Activated effector memory CD4-positive, alpha-beta T cell treated with anti-CD3 and anti-CD28 coated beads, Interleukin-2, amount 50 U/mL, for 16 hours (primary cell): ENCODE results near the gene DSC2.

Source experiments
- DNase-seq: peaks from one replicate; pipeline ENCODE4 v3.0.0-alpha.2; 2020

Gene DSC2

DNA sequence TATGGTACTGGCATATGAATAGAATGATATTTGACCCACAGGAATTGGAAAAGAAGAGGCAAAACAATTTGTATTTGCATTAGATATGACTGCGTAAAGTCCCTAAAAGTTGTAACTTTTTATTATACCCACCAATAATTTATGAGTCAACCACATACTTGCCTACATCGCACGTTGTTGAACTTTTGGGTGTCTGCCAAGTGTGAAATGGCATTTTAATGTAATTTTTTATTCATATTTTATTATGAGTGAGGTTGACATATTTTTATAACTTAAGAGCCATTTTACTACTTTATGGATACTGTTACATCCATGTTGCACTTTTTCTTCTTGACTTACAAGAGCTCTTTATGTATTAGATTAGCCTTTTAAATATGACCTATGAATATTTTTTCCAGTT is 4.6 kb downstream of the DSC2 start:
- DNase-seq, result no peak

DNA sequence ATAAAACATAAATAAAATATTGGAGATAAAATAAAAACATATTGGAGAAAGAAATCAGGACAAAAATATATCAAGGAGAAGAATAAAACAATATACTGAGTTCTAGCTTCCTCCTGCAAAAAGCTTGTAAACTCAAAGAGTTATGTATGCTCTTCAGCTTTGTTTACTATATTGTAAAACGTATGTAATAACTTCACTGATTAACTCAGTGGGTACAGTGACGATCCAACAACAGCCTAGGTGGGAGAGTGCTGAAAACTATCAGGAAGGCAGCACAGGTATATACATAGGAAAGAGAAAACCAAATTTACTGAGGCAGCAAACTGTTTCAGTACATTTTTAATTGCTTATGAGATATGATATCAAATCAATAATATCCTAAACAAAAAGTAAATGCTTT is 8.3 kb downstream of the DSC2 start:
- no peak for DNase-seq

DNA sequence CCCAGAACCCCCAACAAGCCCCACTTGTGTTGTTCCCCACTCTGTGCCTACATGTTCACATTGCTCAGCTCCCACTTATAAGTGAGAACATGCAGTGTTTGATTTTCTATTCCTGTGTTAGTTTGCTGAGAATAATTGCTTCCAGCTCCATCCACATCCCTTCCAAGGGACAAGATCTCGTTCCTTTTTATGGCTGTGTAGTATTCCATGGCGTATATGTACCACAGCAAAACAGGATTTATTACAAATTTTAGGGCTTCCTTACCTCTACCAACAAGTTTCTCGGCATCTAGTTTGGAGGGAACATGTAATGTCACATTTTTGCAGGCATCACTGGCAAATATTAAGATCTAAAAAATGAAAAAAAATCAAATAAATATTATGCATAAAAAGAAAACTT is 8.9 kb downstream of the DSC2 start:
- DNase-seq, result no peak

DNA sequence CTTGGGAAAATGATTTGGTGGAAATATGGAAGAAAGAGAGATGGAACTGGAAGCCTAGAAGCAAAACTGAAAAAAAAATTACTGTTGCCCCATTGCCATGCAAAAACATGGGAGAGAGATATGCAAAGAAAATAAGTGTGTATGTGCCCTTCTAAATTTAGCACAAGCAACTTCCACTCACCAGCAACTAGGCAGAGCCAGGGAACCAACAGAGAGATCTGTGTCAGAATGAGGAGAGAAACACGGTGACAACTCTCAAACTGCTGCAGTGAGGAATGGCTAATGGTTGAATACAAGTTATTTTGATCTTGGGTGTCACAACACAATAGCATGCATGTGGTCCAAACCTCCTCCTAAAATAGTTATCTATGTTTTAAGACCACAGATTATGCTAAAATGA is 10.9 kb downstream of the DSC2 start:
- DNase-seq, result no peak

DNA sequence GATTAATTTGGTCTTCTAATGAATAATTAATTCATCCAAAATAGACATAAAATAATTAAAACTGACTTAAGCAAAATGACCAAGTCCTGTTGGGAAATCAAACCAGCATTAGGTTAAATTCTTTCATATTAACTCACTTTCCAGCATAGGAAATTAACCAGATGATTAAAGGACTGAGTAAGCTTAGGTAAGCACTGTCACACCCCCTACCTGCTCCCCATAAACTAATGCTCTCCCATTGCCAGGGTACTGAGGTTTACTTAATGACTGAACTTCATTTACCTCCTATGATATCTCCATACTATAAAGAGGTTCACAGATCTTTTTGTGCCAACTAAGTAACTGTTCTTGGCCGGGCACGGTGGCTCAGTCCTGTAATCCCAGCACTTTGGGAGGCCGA is 13.7 kb downstream of the DSC2 start:
- DNase-seq, result no peak

DNA sequence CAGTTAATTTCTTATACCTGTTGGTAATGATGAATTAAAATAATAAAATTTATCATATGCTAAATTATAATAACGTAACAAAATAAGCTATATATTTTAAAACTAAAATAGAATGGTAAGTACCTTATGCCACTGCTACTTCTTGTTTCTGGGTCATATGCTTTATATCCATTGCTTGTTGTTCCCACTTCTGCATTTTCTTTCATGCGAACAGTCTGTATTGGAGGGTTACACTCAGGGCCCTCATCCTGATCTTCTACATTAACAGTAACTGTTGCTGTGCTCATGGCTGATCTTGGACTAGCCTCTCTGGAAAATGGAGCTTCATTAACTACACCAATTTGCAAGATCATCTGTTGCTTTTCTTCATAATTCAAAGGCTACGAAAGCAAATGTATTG is 22.2 kb downstream of the DSC2 start:
- no peak for DNase-seq

DNA sequence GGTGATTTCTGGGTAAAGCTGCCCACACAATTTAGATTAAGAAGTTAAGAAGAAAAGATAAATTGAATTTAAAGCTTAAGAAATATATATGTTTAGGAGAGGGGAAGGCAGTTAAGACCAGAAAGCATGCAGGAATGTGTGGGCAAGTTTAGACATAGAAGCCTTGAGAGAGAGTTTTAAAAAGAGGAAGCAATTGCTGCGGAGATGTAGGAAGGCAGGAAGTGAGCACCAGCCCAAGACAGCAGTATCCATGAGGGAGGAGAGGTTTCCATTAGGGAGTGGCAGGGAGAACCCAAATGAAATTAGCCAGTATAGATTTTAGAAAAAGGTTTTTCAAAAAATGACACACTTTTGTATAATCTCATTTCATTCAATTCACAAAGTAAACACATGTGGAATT is 24.3 kb downstream of the DSC2 start:
- no peak for DNase-seq

DNA sequence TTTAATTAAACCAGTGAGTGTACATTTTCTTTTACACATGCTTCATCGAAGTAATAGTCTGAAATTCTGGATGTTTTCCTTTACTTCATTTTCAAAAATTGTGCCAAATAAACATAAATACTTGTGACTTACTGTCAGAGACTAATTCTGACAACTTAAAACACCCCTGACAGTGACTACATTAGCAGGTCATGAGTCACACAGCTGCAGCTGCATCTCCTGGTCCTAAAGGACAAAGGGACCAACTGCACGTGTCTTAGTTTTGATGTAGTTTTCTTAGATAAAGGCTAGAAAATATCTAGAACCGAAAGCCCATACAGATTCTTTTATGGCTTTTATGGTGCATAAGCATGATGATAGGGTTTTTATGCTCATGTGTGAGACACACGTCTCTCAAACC is 30.0 kb downstream of the DSC2 start:
- no peak for DNase-seq

DNA sequence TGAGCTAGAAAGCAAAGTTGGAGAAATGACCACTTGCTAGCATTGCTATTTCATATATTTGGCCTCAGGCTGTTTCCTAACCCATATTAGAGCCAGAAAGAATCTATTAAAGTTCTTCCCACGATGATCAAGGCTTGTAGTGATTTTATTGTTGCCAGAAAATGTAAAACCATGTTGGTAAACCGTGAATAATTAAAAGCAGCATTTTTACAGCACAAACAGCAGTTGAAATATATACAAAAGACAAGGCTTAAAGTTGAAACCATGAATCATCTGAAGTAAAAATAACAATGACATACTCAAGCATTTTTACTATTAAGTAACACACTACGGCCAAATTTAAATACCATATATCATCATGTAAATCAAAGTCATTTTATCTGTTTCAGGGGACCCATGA is 32.0 kb downstream of the DSC2 start:
- no peak for DNase-seq

DNA sequence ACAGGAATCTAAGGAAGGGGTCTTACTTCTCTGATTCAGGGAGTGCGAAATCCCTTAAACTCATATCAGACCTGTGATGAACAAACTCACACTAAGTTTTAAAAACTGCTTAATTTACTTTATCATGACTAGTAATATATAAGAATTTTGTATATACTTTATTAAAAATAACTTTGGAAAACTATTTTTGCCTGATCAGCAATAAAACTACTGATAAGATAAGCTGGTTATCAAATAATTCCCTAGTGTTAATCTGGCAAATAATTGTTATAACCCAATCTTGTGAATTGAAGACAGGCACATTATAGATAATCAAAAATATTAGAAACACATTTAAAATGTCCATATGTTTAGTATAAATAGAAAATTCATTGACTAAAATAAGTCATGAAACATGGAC is 36.0 kb downstream of the DSC2 start:
- DNase-seq, result no peak

DNA sequence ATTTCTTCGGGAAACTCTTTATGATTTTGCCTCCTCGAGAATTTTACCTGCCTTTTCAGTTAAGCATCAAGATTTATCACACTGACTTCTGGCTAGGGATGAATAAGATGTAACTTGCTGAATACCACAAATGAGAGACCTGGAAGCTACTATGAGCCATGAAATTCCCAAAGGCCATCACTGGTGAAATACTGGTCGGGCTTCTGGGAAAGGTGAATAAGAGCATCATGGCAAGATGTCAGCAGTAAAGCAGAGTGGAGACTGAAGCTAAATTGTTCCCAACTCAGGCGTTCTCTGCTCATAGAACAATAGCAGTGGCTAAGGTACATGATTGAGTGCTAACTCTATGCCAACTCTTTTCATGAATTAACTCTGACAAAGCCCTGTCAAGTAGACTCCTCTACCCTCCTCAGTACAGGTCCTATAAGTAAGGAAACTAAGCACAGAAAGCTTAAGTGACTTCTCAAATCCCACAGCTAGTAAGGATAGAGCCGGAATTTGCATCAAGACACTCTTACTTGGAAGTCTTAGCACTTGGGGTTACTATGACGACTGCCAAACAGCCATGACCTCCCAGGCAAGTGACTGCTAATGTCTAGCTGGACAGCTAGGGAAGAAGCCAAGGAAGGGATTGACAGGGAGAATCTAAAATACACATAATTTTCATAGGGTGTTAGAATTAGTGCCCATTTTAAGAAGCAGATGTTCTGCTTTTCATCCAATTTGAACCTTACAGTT is 37.0 kb downstream of the DSC2 start:
- DNase-seq, result no peak

DNA sequence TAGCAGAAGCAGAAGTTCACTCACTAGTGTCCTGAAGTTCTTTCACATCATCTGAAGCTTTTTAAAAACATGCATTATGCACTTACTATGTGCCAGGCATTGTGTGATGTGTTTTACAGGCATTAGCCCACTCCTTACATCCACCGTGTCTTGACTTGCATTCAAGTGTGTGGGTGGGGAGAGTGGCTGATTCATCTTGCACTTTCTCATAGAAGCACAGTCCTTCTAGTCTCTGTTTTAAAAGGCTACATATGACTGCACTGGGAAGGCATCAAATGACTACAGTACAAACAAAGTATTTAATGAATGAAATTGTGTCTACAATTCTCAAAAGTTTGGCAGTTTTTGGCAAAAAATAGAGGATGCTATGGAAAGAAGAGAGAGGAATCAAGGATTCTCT is 38.1 kb downstream of the DSC2 start:
- DNase-seq, result no peak

DNA sequence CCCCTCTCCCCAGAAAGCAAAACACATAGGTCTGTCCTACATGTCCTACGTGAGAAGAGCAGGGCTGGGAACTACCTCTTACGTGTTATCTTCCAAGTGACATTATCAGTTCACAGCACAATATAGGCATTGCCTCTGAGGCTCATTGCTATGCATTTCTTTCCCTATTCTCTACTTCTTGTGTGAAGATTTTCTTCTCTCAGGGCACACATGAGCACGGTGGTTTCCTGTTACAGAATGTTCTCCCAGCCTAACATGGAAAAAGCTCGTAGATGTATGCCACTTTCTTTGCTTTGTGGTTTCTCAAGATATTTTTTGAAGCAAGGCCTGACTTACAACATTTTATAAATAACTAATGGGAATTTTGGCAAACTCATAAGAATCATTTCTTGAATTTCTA is 40.3 kb downstream of the DSC2 start:
- no peak for DNase-seq

DNA sequence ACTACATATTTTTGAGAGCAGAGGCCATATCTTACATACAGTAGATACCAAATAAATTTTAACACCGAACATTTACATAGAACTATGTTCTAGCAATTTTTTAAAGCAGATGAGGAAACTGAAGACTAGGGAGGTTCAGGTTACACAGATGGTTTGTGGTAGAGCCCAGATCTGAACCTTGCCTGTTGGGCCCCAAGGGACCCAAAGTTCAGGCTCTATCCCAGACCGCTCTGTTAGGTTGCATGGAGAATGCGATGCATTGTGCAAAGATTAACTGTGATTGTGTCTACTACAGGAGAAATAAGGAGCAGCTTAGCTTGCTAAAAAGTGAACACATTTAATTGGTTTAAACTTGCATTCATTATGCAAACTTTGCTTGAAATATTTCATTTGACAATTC is 43.3 kb downstream of the DSC2 start:
- DNase-seq, result no peak

DNA sequence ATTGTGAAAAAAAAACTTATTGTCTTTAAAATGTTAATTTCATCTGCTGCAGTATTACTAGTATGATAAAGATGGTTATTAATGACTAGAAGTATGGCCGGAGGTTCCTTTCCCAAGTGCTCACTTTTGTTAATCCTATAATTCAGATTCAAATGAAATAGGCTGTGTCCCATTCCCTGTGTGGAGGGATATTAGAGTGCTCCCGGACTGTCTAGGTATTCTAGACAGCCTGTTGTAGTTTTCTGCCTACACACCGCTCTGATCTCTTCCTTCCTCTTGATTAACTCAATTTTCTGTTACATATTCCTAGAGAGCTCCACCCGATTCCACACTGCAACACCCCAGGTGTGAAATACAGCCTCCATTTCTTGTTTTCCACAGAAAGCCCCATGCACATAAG is 44.3 kb downstream of the DSC2 start:
- DNase-seq, result no peak

DNA sequence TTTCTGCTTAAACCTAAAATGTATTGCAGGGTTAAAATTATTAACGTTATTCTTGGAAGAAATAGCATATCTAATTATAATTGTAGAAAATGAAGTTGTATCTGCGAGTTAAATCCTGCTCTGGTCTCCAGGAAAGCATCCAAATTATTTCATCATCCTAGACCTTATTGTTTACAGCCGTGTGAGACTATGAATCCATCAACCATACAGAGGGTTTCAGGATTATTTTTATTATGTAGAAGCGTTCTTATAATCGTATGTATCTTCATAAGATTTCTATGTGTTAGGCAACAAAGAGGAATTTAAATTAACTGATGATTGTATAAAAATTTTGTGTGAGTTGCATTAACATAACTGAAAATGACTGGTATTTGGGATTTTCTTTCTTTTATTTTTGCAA is 45.2 kb downstream of the DSC2 start:
- DNase-seq, result no peak

DNA sequence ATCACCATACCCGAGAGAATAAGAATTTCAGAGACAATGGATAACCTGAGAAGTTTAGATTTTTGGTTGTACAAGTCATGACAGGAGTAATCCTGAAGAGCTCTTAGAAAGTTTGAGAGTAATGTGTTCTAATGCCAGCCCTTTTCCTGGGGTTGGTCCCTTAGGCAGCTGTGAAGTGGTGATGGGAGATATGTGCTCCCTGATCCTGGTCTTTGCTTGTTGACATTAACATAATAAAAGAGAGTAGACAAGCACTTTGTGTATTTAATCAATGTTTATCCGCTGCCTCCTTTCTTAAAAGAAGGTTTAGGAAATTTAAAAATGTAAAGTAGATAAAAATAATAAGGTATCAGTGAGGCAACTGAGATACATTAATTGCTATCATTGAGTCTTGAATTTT is 45.9 kb downstream of the DSC2 start:
- no peak for DNase-seq

DNA sequence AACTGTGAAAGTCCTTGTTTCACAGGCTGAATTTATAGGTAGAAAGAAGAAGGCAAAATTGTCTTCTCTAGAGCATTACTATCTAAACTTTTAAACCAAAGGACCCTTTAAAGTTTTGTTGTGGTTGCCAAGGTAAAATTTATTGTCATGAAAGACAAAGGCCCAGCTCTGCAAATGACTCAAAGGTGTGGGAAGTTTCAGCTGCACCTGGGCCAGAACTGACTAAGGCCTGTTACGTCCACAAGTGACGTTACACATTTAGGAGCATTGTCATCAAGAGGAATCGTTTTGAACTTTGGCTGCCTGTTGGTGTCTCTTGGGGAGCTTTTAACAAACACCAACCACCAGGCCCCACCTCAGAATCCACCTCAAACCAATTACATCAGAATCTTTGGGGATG is 51.6 kb downstream of the DSC2 start:
- no peak for DNase-seq

DNA sequence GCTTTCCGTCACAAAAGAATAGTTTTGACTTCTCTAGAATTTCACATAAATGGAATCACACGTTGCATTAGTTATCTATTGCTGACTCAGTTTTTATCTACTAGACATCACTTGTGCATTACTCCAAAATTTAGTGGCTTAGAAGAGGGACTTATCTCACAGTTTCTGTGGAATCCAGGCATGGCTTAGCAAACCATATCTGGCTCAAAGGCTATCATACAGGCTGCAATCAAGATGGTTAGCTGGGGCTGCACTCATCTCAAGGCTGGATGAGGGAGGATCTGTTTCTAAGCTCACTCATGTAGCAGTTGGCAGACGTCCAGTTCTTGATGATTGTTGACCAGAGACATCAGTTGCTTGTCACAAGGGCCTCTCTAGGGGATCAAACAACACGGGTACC is 53.0 kb downstream of the DSC2 start:
- DNase-seq, result no peak

DNA sequence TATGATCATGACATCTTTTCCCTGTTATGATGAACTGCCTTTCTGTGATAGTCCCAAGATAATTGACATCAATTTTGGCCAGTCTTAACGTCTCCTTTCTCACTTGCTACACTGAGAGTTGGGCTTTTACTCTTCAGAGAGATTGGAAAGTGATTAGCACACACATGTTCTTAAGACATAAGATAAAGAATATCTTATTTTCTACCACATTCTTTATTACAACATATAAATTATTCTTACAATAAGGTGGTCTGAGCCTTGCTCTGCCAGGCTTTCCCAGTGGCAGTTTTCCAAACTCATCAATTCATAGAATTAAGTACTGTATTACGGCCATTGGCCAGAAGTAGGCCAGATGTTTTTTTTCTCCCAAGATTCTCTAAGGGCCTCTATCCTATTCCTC is 54.0 kb downstream of the DSC2 start:
- DNase-seq, result no peak

DNA sequence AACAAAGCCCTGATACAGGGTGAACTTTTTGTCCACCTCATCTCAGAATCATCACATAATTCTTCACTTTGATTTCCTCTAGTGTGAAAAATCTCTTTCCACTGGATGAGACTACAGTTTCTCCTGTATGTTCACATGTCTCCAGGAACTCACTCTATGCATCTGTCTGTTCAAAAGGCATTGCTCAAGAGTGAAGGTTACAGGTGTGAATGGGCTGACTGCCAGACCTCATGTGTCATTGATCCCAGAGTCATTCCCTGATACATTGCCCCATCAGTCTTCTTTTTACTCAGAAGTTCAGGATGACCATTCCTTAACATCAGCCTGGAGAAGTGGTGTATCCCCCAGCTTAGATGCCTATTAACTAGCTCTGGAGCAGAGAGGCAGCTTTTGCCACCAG is 55.3 kb downstream of the DSC2 start:
- DNase-seq, result no peak

DNA sequence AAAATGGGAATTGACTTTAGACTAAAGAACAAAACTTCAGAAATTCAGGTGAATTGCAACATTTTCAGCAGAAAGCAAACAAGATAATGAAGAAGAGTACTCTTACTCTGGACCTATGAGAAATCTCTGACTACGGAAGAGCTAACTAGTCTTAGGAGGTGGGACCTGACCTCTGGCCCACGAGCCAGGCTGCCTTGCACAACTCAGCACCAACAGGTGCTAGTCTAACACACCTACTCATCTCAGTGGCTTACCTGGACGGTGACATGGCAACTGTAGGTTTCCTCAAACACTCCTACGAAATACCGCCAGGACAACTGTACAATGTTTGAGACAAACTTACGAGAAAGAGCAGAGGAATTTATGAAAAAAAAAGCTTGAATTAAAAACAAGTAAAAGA is 56.6 kb downstream of the DSC2 start:
- no peak for DNase-seq

DNA sequence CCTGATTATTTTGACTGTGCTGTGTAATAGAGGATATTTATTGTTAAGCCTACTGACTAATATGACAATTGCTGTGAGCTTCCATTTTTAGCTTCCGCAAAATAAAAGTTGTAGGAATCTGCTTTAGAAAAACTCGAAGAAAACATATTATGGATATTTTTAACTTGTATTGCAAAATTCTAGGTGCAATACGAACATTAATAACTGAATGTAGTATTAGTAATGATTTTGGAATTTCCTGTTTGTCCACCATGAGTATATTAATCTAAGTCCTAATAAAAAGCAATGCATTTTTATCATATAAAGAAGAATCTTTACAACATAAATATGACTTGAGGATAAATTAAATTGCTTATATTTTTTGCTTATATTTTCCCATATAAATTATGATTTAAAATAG is 57.3 kb downstream of the DSC2 start:
- DNase-seq, result no peak

DNA sequence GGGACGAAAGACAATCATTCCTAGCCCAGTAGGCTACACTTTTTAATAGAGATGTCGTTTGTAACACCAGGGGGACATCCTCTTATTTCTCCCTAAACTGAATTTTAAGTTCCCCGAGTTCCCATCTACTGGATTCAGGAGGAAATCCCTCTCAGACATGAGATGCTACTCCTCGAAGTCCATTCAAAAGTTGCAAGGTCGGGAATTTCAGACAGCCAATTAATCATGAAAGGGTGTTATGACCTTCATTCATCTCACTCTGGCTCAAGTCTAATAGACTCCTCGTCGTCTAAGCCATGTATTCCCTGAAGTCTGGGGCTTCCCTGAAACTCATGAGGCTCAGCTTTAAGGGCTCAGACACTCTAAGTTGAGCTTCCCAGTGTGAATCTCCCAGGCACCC is 58.5 kb downstream of the DSC2 start:
- no peak for DNase-seq

DNA sequence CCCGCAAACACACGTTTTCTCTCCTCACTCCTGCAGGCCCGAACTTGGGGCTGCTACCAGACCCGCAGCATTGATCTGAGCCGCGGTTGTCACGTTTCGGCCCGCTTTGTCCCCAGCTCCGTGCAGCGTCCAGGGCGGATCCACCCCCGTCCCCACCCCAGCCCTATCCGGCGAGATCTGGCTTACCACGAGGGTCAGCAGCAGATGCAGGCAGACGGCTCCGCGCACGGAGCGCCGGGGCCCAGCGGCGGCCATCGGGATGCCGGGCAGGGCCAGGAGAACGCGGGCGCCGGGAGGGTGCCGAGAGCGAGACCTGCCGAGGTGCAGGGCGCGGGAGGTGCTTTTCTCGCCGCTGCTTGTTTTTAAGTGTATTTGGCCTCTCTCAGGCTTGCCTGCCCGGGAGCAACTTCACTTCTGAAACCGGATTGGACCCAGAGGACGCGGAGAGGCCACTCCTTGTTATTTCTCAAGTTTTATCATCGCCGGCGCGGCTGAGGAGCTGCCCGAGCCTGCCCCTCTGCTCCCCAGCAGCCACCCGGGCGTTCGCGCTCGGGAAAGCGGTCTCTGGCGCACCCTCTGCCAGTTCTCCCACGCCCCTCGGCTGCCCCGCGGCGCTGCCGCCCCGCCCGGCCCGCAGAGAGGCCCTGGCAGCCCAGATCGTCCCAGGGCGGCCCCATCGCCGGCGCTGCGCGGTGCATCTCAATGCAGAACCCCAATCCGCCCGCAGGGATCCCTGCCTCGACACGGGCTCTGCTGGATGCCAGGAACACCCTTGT is 59.6 kb downstream of the DSC2 start, which contains the start of gene DSC3:
DSC3 (minus strand) TSS at position 337 of the 776 bp plus-strand sequence; CDS start at position 255, 82 bp downstream.
- no peak for DNase-seq
